Smooth muscle cell (in vitro differentiated cells): ENCODE measurements around the gene TUBA3C. TPM values are rescaled to one million over a fixed set of nuclear protein-coding genes. Genes with fewer than 3 reads are reported as not detected.
"Not testable (repeated sequence)": the region's sequence is repeated elsewhere in the genome, so short reads cannot be mapped to it uniquely, and the experiment has no call there.

Source experiments
- DNase-seq: peaks from one replicate; lab custom pipeline; 2025; ENCODE audit not compliant: unreplicated experiment; lab: John Stamatoyannopoulos, UW
- H2AFZ ChIP-seq: fragments of 200-600 bp; sonication (generic); 2 replicates; pipeline ENCODE4 v1.6.0; 2016; ENCODE audit warnings: antibody characterized with exemption, low read depth, mild to moderate bottlenecking
- H3F3A ChIP-seq: fragments of 200-600 bp; sonication (generic); 2 replicates; pipeline ENCODE4 v1.6.0; 2017; ENCODE audit warnings: antibody characterized with exemption, low read depth
- H3K27ac ChIP-seq: fragments of 200-600 bp; sonication (generic); 2 replicates; pipeline ENCODE4 v1.5.1; 2016; ENCODE audit warnings: low read depth, mild to moderate bottlenecking
- H3K27me3 ChIP-seq: fragments of 200-600 bp; sonication (generic); 2 replicates; pipeline ENCODE4 v1.6.1; 2016; ENCODE audit warnings: low read depth, mild to moderate bottlenecking
- H3K36me3 ChIP-seq: fragments of 200-600 bp; sonication (generic); 2 replicates; pipeline ENCODE4 v1.5.1; 2016; ENCODE audit warnings: low read depth
- H3K4me1 ChIP-seq: fragments of 200-600 bp; sonication (generic); 2 replicates; pipeline ENCODE4 v1.5.1; 2016; ENCODE audit warnings: low read depth
- H3K4me2 ChIP-seq: fragments of 200-600 bp; sonication (generic); 2 replicates; pipeline ENCODE4 v1.6.0; 2016; ENCODE audit warnings: mild to moderate bottlenecking
- H3K4me3 ChIP-seq: fragments of 200-600 bp; sonication (generic); 2 replicates; pipeline ENCODE4 v1.5.1; 2016; ENCODE audit warnings: mild to moderate bottlenecking
- H3K79me2 ChIP-seq: fragments of 200-600 bp; sonication (generic); 2 replicates; pipeline ENCODE4 v1.6.0; 2016; ENCODE audit warnings: low read depth, mild to moderate bottlenecking
- H3K9ac ChIP-seq: fragments of 200-600 bp; sonication (generic); 2 replicates; pipeline ENCODE4 v1.6.0; 2016; ENCODE audit warnings: low read depth
- H3K9me3 ChIP-seq: fragments of 200-600 bp; sonication (generic); replicated peaks from 2 replicates; pipeline ENCODE4 v1.5.1; 2016; ENCODE audit warnings: low read depth
- H4K20me1 ChIP-seq: fragments of 200-600 bp; sonication (generic); 2 replicates; pipeline ENCODE4 v1.6.0; 2016; ENCODE audit warnings: low read depth
- WGBS: methylation state at CpG from one replicate; pipeline ENCODE4 v1.1.7; 2016; ENCODE audit warnings: low lambda C conversion rate; 5-methylcytosine and 5-hydroxymethylcytosine counted together
- polyA plus RNA-seq: library from polyadenylated mRNA; unstranded; fragments of >200 nt; fragmentation: Nextera tagmentation; extraction: Ambion mirVana; gene quantifications from 2 replicates; pipeline ENCODE4 v1.2.1, GENCODE V29; 2016
- total RNA-seq: library from RNA; depleted of rRNA; stranded (reverse); fragments of >200 nt; gene quantifications from 2 replicates; pipeline ENCODE4 v1.2.3, GENCODE V29; 2014
- TF ChIP-seq, protein P1 (sequence below): fragments of 200-600 bp; sonication (generic); IDR thresholded peaks from 2 replicates; pipeline ENCODE4 v1.5.1; 2017; ENCODE audit warnings: borderline replicate concordance, mild to moderate bottlenecking, antibody characterized with exemption; ENCODE audit not compliant: insufficient read depth, poor library complexity, severe bottlenecking

The TUBA3C gene
- total and polyA plus RNA-seq, 2 experiments from 2014 or later, result not detected

GRCh38 chr13:19178901-19179593 lies 2.6 kb downstream of the TUBA3C start:
- no peaks in the 10 kb centered on the region for H4K20me1 ChIP-seq
- no peak overlapping the region for H3K4me3 ChIP-seq
- no peaks in the 10 kb centered on the region for H3K36me3 ChIP-seq
- no peak overlapping the region for H3K27ac ChIP-seq
- no peak overlapping the region for H3K9ac ChIP-seq
- H3K79me2 ChIP-seq, result no peaks in the 10 kb centered on the region
- no peak overlapping the region for H3K4me2 ChIP-seq
- H3K27me3 ChIP-seq, result no peaks in the 10 kb centered on the region
- no peak for DNase-seq
- TF ChIP-seq, protein P1, sequence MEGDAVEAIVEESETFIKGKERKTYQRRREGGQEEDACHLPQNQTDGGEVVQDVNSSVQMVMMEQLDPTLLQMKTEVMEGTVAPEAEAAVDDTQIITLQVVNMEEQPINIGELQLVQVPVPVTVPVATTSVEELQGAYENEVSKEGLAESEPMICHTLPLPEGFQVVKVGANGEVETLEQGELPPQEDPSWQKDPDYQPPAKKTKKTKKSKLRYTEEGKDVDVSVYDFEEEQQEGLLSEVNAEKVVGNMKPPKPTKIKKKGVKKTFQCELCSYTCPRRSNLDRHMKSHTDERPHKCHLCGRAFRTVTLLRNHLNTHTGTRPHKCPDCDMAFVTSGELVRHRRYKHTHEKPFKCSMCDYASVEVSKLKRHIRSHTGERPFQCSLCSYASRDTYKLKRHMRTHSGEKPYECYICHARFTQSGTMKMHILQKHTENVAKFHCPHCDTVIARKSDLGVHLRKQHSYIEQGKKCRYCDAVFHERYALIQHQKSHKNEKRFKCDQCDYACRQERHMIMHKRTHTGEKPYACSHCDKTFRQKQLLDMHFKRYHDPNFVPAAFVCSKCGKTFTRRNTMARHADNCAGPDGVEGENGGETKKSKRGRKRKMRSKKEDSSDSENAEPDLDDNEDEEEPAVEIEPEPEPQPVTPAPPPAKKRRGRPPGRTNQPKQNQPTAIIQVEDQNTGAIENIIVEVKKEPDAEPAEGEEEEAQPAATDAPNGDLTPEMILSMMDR, result no peak
- H3K4me1 ChIP-seq, result no peaks in the 10 kb centered on the region
- 66% methylated on average over 15 of the region's 15 CpGs for WGBS
- H2AFZ ChIP-seq, result no peak overlapping the region
- no peaks in the 10 kb centered on the region for H3F3A ChIP-seq
- no peaks in the 10 kb centered on the region for H3K9me3 ChIP-seq

GRCh38 chr13:19176981-19177776 lies 4.4 kb downstream of the TUBA3C start:
- not testable (repeated sequence) for H3K36me3 ChIP-seq, DNase-seq, H3K4me3 ChIP-seq, H3K9me3 ChIP-seq, H3K9ac ChIP-seq, H3K4me1 ChIP-seq, H3K79me2 ChIP-seq, H3K4me2 ChIP-seq, H3K27ac ChIP-seq, H2AFZ ChIP-seq, H3K27me3 ChIP-seq, H4K20me1 ChIP-seq, H3F3A ChIP-seq
- 77% methylated on average over 36 of the region's 36 CpGs for WGBS

GRCh38 chr13:19173752-19174151 lies 7.9 kb downstream of the TUBA3C start:
- Histone ChIP-seq H3K79me2 (no peaks in the 10 kb centered on the region), H2AFZ (no peak overlapping the region), H3K9me3 (no peaks in the 10 kb centered on the region), H3K27me3 (no peaks in the 10 kb centered on the region), H3K4me1 (no peaks in the 10 kb centered on the region), H3F3A (no peaks in the 10 kb centered on the region), H3K4me3 (no peak overlapping the region), H3K36me3 (no peaks in the 10 kb centered on the region), H4K20me1 (no peaks in the 10 kb centered on the region), H3K4me2 (no peak overlapping the region), H3K27ac (no peak overlapping the region), H3K9ac (no peak overlapping the region)
- WGBS, result 78% methylated on average over 16 of the region's 16 CpGs
- DNase-seq, result no peak
- TF ChIP-seq, protein P1, result no peak

DNA sequence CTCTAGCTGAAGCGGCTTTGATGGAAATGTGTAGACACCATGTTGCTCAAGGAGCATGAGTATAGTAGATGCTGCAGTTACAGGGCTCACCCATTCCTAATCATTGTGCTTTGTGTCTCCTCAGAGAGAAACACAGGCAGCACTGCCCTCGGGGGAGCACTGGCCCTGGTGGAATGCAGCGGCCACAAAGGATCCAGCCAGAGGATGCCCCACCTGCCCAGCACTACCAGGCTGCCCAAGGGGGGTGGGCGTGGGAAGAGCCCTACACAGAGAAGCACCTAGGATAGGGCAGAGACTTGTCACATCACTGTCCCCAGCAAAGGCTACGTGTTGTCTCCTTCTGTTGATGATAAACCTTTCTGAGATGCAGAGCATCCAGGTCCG lies 9.0 kb downstream of the TUBA3C start:
- H3K9me3 ChIP-seq, result no peaks in the 10 kb centered on the region

More for the DNA sequence above, 9.0 kb downstream of the TUBA3C start:
- TF ChIP-seq, protein P1, result no peak
- H3K4me2 ChIP-seq, result no peak overlapping the region
- DNase-seq, result no peak
- 51% methylated on average over 6 of the region's 6 CpGs for WGBS
- no peaks in the 10 kb centered on the region for H3K27me3 ChIP-seq
- no peaks in the 10 kb centered on the region for H3K79me2 ChIP-seq
- no peaks in the 10 kb centered on the region for H3K4me1 ChIP-seq
- no peaks in the 10 kb centered on the region for H3F3A ChIP-seq
- no peaks in the 10 kb centered on the region for H3K36me3 ChIP-seq
- no peak overlapping the region for H3K27ac ChIP-seq
- H3K4me3 ChIP-seq, result no peak overlapping the region
- H2AFZ ChIP-seq, result no peak overlapping the region
- no peak overlapping the region for H3K9ac ChIP-seq
- H4K20me1 ChIP-seq, result no peaks in the 10 kb centered on the region
